HG03520 (cell line): Measurements from ENCODE around the gene CCNY.
"Not testable (repeated sequence)": the region's sequence is repeated elsewhere in the genome, so short reads cannot be mapped to it uniquely, and the experiment has no call there.

Source experiments
- ATAC-seq: cut with Tn5 transposase; IDR thresholded peaks from one replicate; pipeline ENCODE4 v1.9.1; 2021; ENCODE audit warnings: mild to moderate bottlenecking, moderate library complexity; ENCODE audit not compliant: unreplicated experiment

Gene CCNY

GRCh38 chr10:35353805-35354204, 17.5 kb downstream of the CCNY start:
- no peak for ATAC-seq

- not testable (repeated sequence) for ATAC-seq
Observed at GRCh38 chr10:35354257-35354656, 17.9 kb downstream of the CCNY start.

GRCh38 chr10:35355971-35356724, 19.8 kb downstream of the CCNY start:
- ATAC-seq = peak; percentile 66

GRCh38 chr10:35356725-35357092, 20.4 kb downstream of the CCNY start:
- ATAC-seq = peak; percentile 25

- ATAC-seq = no peak
Observed at GRCh38 chr10:35359056-35359455, 22.7 kb downstream of the CCNY start.

- no peak for ATAC-seq
Observed at GRCh38 chr10:35359873-35360272, 23.6 kb downstream of the CCNY start.

GRCh38 chr10:35362701-35363350, 26.5 kb downstream of the CCNY start:
- ATAC-seq = no peak

GRCh38 chr10:35363587-35363986, 27.3 kb downstream of the CCNY start:
- no peak for ATAC-seq

GRCh38 chr10:35364808-35365207, 28.5 kb downstream of the CCNY start:
- ATAC-seq = no peak

GRCh38 chr10:35365994-35366393, 29.7 kb downstream of the CCNY start:
- ATAC-seq = no peak

- ATAC-seq = no peak
Observed at GRCh38 chr10:35367107-35367859, 31.0 kb downstream of the CCNY start.

GRCh38 chr10:35367982-35368381, 31.7 kb downstream of the CCNY start:
- ATAC-seq = no peak

GRCh38 chr10:35368485-35369048, 32.3 kb downstream of the CCNY start:
- ATAC-seq = no peak

- ATAC-seq = no peak
Observed at GRCh38 chr10:35369049-35369611, 32.8 kb downstream of the CCNY start.

- no peak for ATAC-seq
Observed at GRCh38 chr10:35371731-35372130, 35.4 kb downstream of the CCNY start.

GRCh38 chr10:35372329-35372728, 36.0 kb downstream of the CCNY start:
- no peak for ATAC-seq

GRCh38 chr10:35375091-35375765, 38.9 kb downstream of the CCNY start:
- no peak for ATAC-seq

- ATAC-seq = no peak
Observed at GRCh38 chr10:35377050-35377728, 40.9 kb downstream of the CCNY start.

- ATAC-seq = no peak
Observed at GRCh38 chr10:35378541-35379210, 42.4 kb downstream of the CCNY start.
